Measurements from ENCODE around the gene CD86.
A peak's percentile ranks its signal among the peaks of the same experiment; 100 is the strongest.

CD86 gene

GRCh38 chr3:122092460-122093165, 37.5 kb downstream of the CD86 start:
- no peak for DNase-seq

GRCh38 chr3:122094125-122094524, 39.0 kb downstream of the CD86 start:
- no peak for DNase-seq

GRCh38 chr3:122094693-122095092, 39.5 kb downstream of the CD86 start:
- DNase-seq = no peak

GRCh38 chr3:122097141-122097540, 42.0 kb downstream of the CD86 start:
- DNase-seq = no peak

- no peak for DNase-seq
Measured at GRCh38 chr3:122098611-122099010, 43.4 kb downstream of the CD86 start.

- no peak for DNase-seq
Measured at GRCh38 chr3:122099255-122099654, 44.1 kb downstream of the CD86 start.

- no peak for DNase-seq
Measured at GRCh38 chr3:122100083-122100482, 44.9 kb downstream of the CD86 start.

- no peak for DNase-seq
Measured at GRCh38 chr3:122100591-122101463, 45.7 kb downstream of the CD86 start.

- peak; percentile 13 to 50 for DNase-seq
Measured at GRCh38 chr3:122101646-122102045, 46.5 kb downstream of the CD86 start.

GRCh38 chr3:122102191-122102935, 47.2 kb downstream of the CD86 start:
- no peak for DNase-seq

- no peak for DNase-seq
Measured at GRCh38 chr3:122103821-122104514, 48.8 kb downstream of the CD86 start.

GRCh38 chr3:122104515-122105194, 49.5 kb downstream of the CD86 start:
- DNase-seq = no peak

GRCh38 chr3:122105626-122106025, 50.5 kb downstream of the CD86 start:
- DNase-seq = no peak

GRCh38 chr3:122107171-122107570, 52.0 kb downstream of the CD86 start:
- DNase-seq = no peak

GRCh38 chr3:122111974-122112373, 56.8 kb downstream of the CD86 start:
- no peak for DNase-seq

GRCh38 chr3:122112754-122113153, 57.6 kb downstream of the CD86 start:
- DNase-seq = no peak

GRCh38 chr3:122123850-122124249, 68.7 kb downstream of the CD86 start:
- DNase-seq = no peak

GRCh38 chr3:122132949-122133540, 77.9 kb downstream of the CD86 start:
- no peak for DNase-seq

GRCh38 chr3:122146466-122146865, 91.3 kb downstream of the CD86 start:
- DNase-seq = no peak

- no peak for DNase-seq
Measured at GRCh38 chr3:122148941-122149627, 93.9 kb downstream of the CD86 start.

GRCh38 chr3:122151480-122151879, 96.3 kb downstream of the CD86 start:
- no peak for DNase-seq

All from NCI-H1930 (cell line).